Stimulated activated CD4-positive, alpha-beta T cell treated with anti-CD3 and anti-CD28 coated beads, Interleukin-15, amount 100 ng/mL, for 48 hours (primary cell): ENCODE data around the gene TOX2.

ENCODE experiments used
- DNase-seq, 2 donors: peaks; one replicate each; pipeline ENCODE4 v3.0.0-alpha.2; 2020; ENCODE audit warnings: low read depth in 2 of 2

TOX2 gene

GRCh38 chr20:43977962-43978361 lies 63.3 kb downstream of the TOX2 start:
- DNase-seq = no peak

DNA sequence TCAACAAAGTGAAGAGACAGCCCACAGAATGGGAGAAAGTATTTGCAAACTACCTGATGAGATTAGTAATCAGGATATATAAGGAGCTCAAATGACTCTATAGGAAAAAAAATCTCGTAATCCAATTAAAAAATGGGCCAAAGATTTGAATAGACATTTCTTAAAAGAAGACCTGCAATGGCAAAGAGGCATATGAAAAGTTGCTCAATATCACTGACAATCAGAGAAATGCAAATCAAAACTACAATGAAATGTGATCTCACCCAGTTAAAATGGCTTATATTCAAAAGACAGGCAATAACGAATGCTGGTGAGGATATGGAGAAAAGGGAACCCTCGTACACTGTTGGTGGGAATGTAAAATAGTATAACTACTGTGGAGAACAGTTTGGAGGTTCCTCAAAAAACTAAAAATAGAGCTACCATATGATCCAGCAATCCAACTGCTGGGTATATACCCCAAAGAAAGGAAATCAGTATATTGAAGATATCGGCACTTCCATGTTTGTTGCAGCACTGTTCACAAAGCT lies 65.0 kb downstream of the TOX2 start:
- no peak for DNase-seq

DNA sequence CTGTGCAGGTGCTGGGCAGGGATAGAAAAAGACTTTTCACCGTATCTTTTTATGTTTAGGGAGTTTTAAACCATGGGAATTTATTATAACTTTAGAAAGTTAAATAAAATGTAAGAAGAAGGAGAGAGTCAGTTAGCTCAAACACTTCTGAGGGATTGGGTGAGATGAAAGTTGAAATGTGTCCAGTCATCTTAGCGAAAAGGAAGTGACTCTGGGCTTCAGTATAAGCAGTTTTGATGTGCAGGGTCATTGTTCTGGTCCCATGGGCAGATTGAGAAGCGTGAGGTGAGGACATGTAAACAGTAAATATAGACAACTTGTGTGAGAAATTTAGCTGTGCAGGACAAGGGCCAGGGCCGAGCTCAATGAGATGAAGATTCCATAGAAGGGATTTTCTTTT lies 66.9 kb downstream of the TOX2 start:
- DNase-seq = no peak

GRCh38 chr20:43982016-43982415 lies 67.4 kb downstream of the TOX2 start:
- DNase-seq = no peak

- no peak for DNase-seq
These were observed 68.2 kb downstream of the TOX2 start for GRCh38 chr20:43982886-43983285.

- peak; percentile 38 to 51 for DNase-seq
These were observed 68.7 kb downstream of the TOX2 start for GRCh38 chr20:43983359-43983758.

DNA sequence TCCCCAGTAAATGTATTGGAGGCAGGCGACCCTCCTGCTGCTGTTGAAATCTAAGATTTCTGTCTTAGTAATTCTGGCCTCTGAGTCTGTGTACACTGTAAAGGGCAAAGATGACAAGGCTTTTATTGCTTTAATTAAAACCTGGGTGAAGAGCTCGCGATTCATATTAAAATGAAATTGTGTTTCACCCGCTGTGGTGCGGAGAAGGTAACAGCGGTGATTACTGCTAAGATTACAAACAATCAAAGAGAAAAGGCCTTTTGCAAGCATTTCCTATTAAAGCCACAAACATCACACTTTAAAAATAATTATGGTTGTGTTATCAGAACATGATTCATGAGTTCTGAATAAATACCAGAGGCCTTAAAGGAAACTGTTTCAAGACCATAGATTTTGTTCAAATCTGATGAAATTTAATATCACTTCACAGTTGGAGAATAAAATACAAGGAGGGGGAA lies 69.3 kb downstream of the TOX2 start:
- DNase-seq = no peak

DNA sequence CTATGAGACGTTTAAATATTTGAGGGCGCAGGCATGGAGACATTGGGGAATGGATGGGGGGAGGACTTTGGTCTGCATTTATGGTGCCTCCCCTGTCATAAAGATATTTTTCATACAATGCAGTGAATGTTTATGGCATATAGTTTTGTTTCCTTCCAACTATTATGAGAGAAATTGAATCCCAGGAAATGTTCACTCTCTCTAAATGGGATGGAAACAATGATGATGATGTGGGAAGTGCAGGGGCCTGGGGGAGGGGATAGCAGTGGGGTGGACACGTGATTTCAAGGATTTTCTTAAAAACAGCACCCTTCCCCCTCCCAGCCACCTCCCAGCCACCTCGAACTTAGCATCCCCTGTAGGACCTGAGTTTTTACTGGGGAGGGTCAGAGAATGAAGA lies 69.9 kb downstream of the TOX2 start:
- DNase-seq = no peak

- DNase-seq = no peak
These were observed 70.5 kb downstream of the TOX2 start for GRCh38 chr20:43985121-43985520.

DNA sequence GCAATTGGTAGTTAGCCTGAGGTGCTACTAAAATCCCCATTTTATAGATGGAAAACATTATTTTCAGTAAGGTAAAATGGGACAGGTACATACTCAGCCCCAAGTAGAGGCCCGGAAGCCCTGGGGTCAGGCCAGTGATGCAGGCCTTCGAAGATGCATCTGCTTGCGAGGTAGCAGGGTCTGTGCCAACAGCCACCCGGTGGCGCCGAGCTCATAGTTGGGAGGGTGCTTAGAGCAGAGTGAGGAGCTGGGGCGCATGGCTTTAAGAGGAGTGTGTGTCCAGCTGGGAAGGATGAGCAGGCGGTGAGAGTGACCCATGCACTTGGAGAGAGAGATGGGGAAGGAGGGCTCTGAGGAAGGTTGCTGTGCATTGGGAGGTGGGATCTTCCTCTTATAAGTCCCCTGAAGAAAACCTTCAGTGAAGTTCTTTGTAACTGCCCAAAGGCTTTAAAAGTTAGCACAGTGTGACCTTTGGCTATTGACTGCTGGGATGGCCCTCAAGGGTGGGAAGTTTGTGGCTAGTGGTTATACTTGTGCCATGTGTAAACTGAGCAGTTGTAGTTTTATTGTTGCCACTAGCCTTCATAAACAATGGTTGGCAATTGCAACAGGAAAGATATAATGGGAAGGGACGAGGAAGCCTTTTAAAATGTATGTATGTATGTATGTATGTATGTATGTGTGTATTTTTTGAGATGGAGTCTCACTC lies 71.1 kb downstream of the TOX2 start:
- no peak for DNase-seq

DNA sequence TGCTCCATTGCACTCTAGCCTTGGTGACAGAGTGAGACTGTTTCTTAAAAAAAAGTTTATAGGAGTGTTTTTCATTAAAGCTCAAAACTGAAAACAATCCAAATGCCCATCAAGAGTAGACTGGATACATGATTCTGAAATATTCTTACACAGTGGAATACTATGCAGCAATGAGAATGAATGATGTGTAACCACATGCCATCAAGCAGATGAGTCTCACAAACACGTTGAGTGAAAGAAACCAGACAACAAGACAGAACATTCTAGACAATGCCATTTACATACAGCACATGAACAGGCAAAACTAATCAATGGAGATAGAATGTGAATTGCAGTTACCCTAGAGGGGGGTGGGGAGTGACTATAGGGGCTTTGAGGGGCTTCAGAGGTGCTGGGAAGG lies 72.4 kb downstream of the TOX2 start:
- no peak for DNase-seq

- DNase-seq = no peak
These were observed 72.9 kb downstream of the TOX2 start for GRCh38 chr20:43987531-43987930.

GRCh38 chr20:43988451-43988850 lies 73.8 kb downstream of the TOX2 start:
- no peak for DNase-seq

DNA sequence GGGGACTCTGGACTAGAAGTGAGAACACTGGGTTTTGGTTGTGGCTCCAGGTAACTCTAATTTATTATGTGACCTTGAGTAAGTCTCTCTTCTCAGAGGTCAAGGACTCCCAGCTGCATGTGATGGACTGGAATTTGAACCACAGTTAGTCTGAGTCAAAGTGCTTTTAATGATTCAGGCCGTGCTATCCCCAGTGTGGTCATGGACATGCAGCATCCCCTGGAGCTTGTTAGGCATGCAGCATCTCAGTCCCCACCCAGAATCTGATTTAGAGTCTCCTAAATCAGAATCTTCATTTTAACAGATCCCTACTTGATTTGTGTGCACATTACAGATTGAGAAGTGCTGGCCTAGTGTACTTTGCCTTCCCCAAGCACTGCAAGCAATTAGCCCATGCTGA lies 74.2 kb downstream of the TOX2 start:
- no peak for DNase-seq

- DNase-seq = no peak
These were observed 76.6 kb downstream of the TOX2 start for GRCh38 chr20:43991261-43991660.

DNA sequence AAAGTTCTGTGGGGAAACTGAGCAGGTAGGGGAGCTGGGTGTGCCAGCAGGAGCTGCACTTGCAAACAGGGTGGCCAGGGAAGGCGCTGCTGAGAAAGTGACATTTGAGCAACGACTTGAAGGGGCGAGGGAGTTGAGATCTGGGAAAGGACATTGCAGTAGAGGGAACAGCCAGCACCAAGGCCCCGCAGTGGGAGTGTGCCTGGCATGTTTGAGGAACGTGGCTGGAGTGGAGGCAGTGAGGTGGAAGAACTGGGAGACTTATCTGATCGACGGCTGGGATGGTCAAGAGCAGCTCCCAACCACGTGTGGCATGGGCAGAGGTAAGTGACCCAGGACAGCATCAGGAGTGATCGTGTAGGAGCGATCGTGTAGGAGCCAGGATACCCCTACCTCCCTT lies 77.3 kb downstream of the TOX2 start:
- DNase-seq = no peak

DNA sequence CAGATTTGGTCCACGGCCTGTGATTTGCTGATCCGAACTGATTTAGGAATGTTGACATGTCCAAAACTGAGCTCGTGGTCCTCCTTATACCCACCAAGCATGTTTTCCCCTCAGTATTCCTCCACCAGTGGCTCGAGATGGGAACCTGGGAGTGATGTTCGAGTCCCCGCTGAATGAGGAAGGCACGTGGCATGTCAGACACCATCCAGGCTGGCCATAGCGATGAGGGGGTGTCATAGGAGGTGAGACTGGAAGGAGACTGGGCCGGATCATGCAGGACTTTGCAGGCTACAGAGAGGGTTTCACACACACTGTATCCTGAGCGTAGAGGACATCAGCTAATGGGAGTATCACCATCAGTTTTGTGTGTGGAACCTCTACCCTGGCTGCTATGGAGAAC lies 78.2 kb downstream of the TOX2 start:
- DNase-seq = no peak

- no peak for DNase-seq
These were observed 78.9 kb downstream of the TOX2 start for GRCh38 chr20:43993560-43993959.

- no peak for DNase-seq
These were observed 79.9 kb downstream of the TOX2 start for GRCh38 chr20:43994486-43995100.

DNA sequence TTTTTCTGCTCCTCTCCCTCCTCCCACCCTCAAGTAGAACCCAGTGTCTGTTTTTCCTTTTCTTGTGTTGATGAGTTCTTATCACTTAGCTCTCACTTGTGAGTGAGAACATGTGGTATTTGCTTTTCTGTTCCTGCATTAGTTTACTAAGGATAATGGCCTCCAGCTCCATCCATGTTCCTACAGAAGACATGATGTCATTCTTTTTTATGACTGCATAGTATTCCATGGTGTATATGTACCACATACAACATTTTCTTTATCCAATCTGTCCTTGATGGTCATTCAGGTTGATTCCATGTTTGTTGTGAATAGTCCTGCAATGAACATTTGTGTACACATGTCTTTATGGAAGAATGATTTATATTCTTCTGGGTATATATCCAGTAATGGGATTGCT lies 81.0 kb downstream of the TOX2 start:
- DNase-seq = no peak

DNA sequence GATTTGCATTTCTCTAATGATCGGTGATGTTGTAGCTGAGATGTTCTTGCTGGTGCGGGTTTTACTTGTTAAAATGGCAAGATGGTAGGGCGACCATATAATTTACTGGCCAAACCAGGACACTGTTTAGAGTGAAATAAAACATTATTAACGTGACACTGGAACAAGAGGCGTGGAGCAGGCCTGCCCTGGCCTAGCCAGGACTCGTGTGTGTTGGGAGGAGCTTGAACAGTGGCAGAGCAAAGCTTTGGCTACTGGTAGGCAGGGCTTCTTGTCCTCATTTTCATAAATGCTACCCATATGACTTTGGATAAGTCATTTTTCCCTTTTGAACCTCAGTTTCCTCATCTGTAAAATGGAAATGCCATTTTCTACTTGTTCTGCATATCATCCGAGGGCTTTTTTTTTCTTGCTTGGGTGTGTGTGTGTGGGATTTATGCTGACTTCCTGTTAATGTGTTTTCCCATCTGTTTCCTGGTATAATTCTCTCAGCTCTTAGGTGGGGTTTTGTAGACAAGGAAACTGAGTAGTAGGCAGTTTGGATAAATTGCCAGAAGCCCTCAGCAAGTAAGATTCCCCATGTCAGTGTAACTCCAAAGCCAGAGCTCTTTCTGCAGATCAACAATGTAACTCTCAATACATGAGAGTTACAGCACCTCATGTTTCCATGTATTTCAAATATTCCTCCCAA lies 81.7 kb downstream of the TOX2 start:
- no peak for DNase-seq

DNA sequence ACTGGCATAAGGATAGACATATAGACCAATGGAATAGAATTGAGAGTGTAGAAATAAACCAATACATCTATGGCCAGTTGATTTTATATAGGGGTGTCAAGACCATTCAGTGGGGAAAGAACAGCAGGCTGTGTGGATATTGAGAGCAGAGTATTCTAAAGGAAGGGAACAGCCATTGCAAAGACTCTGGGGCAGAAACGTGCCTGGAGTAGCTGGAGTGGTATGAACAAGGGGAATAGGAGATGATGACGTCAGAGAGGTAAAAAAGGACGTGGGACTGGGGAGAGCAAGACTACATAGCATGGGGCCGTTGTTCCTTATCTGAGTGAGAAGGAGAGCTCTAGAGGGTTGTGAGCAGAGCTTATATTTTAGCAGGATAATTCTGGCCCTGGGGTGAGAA lies 85.2 kb downstream of the TOX2 start:
- no peak for DNase-seq
